Ishikawa (cell line): ENCODE measurements around the gene NYAP1.

Source experiments
- CEBPB ChIP-seq: IDR thresholded peaks from 2 replicates; pipeline ENCODE4 v1.6.1; 2012
- CREB1 ChIP-seq: IDR thresholded peaks from 2 replicates; pipeline ENCODE4 v1.6.1; 2012; ENCODE audit warnings: low read depth
- EGR1 ChIP-seq: IDR thresholded peaks from 2 replicates; pipeline ENCODE4 v1.6.1; 2012
- EP300 ChIP-seq: IDR thresholded peaks from 2 replicates; pipeline ENCODE4 v1.6.1; 2012; ENCODE audit warnings: borderline replicate concordance
- FOXM1 ChIP-seq: IDR thresholded peaks from 2 replicates; pipeline ENCODE4 v1.6.1; 2012; ENCODE audit warnings: low read depth, borderline replicate concordance
- MAX ChIP-seq: IDR thresholded peaks from 2 replicates; pipeline ENCODE4 v1.6.1; 2012
- NFIC ChIP-seq: IDR thresholded peaks from 2 replicates; pipeline ENCODE4 v1.6.1; 2012
- RAD21 ChIP-seq: IDR thresholded peaks from 2 replicates; pipeline ENCODE4 v1.6.1; 2012; ENCODE audit warnings: low read depth
- REST ChIP-seq: IDR thresholded peaks from 2 replicates; pipeline ENCODE4 v1.6.1; 2012; ENCODE audit warnings: low read depth, mild to moderate bottlenecking
- TAF1 ChIP-seq: IDR thresholded peaks from 2 replicates; pipeline ENCODE4 v1.6.1; 2012; ENCODE audit warnings: low read depth, mild to moderate bottlenecking
- TCF12 ChIP-seq: IDR thresholded peaks from 2 replicates; pipeline ENCODE4 v1.6.1; 2012; ENCODE audit warnings: low read depth
- TEAD4 ChIP-seq: IDR thresholded peaks from 2 replicates; pipeline ENCODE4 v1.6.1; 2012
- USF1 ChIP-seq: IDR thresholded peaks from 2 replicates; pipeline ENCODE4 v1.6.1; 2012
- YY1 ChIP-seq: IDR thresholded peaks from 2 replicates; pipeline ENCODE4 v1.6.1; 2012; ENCODE audit warnings: low read depth
- ZBTB7A ChIP-seq: IDR thresholded peaks from 2 replicates; pipeline ENCODE4 v1.6.1; 2012; ENCODE audit warnings: low read depth

NYAP1 gene

GRCh38 chr7:100452513-100452912 lies 31.2 kb upstream of the NYAP1 start:
- no peak for TF ChIP-seq NFIC
- no peak for TF ChIP-seq EGR1
- TF ChIP-seq TEAD4, result no peak
- TF ChIP-seq CREB1, result no peak
- TF ChIP-seq FOXM1, result no peak
- TF ChIP-seq REST, result no peak
- TF ChIP-seq TCF12, result no peak
- no peak for TF ChIP-seq MAX
- TF ChIP-seq USF1, result no peak
- TF ChIP-seq YY1, result no peak
- no peak for TF ChIP-seq CEBPB
- no peak for TF ChIP-seq EP300
- TF ChIP-seq ZBTB7A, result no peak

- TF ChIP-seq EGR1, result no peak
- TF ChIP-seq TCF12, result no peak
- TF ChIP-seq TAF1, result no peak
- no peak for TF ChIP-seq ZBTB7A
- TF ChIP-seq USF1, result no peak
- no peak for TF ChIP-seq FOXM1
Observed at GRCh38 chr7:100455206-100455605, 28.5 kb upstream of the NYAP1 start.

- no peak for TF ChIP-seq CEBPB
- no peak for TF ChIP-seq EP300
- no peak for TF ChIP-seq CREB1
- no peak for TF ChIP-seq MAX
- no peak for TF ChIP-seq TEAD4
- TF ChIP-seq REST, result no peak
Observed at GRCh38 chr7:100456562-100456961, 27.2 kb upstream of the NYAP1 start.

- no peak for TF ChIP-seq EP300
- TF ChIP-seq CEBPB, result no peak
- TF ChIP-seq CREB1, result no peak
- TF ChIP-seq RAD21, result no peak
- no peak for TF ChIP-seq ZBTB7A
- TF ChIP-seq TCF12, result no peak
- TF ChIP-seq TAF1, result no peak
- TF ChIP-seq USF1, result no peak
- TF ChIP-seq MAX, result no peak
- TF ChIP-seq NFIC, result no peak
- TF ChIP-seq YY1, result no peak
- no peak for TF ChIP-seq REST
- no peak for TF ChIP-seq FOXM1
- no peak for TF ChIP-seq EGR1
- TF ChIP-seq TEAD4, result no peak
Observed at GRCh38 chr7:100457033-100457432, 26.7 kb upstream of the NYAP1 start.
